ENCODE measurements around the gene TINAG. TPM values are rescaled to one million over a fixed set of nuclear protein-coding genes. Genes with fewer than 3 reads are reported as not detected.

Gene TINAG
- total RNA-seq, 4 donors from 2014 or later, result not detected

DNA sequence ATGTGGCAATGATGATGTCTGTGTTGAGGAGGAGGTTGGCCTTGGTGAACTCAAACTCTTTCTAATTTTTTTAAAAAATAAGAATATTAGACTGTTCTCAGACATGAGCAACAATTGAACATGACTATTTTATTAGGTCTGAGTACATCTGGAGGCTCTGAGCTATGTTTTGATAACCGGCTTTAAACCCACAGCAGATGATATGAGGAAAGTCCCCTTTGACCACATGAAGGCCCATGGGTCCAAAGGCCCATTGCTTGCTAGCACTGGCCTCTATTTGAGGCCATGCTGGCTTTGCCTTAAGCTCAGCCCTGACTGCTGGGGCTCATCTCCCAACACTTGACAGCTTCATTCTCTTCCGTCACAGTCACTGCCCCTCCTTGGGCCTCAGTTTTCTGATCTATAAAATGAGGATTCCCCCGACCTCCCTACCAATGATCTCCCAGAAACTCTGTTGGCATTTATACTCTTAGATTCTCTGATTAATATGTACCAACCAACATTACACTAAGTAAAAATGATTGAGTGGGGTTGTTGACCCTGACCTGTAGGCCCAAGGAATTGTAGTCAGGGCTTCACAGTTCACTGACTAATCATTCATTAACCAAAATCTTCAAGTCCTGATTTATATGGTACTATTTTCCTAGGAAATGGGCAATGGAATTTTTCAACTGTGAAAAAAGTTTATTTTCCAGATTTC is 23.9 kb upstream of the TINAG start:
- DNase-seq, result no peak
- no peaks in the 10 kb centered on the region for H3K9me3 ChIP-seq
- H3K36me3 ChIP-seq, result no peaks in the 10 kb centered on the region
- TF ChIP-seq, protein P1, sequence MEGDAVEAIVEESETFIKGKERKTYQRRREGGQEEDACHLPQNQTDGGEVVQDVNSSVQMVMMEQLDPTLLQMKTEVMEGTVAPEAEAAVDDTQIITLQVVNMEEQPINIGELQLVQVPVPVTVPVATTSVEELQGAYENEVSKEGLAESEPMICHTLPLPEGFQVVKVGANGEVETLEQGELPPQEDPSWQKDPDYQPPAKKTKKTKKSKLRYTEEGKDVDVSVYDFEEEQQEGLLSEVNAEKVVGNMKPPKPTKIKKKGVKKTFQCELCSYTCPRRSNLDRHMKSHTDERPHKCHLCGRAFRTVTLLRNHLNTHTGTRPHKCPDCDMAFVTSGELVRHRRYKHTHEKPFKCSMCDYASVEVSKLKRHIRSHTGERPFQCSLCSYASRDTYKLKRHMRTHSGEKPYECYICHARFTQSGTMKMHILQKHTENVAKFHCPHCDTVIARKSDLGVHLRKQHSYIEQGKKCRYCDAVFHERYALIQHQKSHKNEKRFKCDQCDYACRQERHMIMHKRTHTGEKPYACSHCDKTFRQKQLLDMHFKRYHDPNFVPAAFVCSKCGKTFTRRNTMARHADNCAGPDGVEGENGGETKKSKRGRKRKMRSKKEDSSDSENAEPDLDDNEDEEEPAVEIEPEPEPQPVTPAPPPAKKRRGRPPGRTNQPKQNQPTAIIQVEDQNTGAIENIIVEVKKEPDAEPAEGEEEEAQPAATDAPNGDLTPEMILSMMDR (IDR thresholded peaks at IDR 0.05), result no peak
- no peak for TF ChIP-seq POLR2A (IDR thresholded peaks at IDR 0.05)
- intact Hi-C loops (cut with DNase I), result no loop called here
- H3K4me3 ChIP-seq (replicated peaks in 1 of 3), result no peak overlapping the region
- no peak overlapping the region for H3K27ac ChIP-seq
- no peaks in the 10 kb centered on the region for H3K27me3 ChIP-seq
- 81 to 85% methylated on average over 3 of the region's 3 CpGs for WGBS, 2 donors
- no peaks in the 10 kb centered on the region for H3K4me1 ChIP-seq

DNA sequence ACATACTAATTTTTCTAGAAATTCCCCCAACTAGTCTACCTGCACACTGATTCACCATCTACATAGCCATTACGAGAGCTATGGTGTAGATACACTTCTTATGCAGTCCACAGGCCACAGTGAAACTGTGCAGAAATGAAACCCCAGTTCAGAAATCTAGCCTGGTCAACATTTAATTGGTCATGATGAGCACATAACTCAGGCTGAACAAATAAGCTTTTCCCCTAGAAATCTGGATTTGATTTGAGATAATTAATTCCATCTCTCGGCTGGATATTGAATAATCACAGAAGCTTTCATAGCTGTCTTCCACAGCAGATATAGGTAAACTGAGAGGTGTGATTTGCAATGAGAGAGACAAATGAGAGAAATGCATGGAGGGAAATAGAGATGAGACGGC is 22.6 kb upstream of the TINAG start:
- H3K4me1 ChIP-seq, result no peaks in the 10 kb centered on the region
- no peaks in the 10 kb centered on the region for H3K27me3 ChIP-seq
- no peak for TF ChIP-seq POLR2A (IDR thresholded peaks at IDR 0.05)
- TF ChIP-seq, protein P1 (IDR thresholded peaks at IDR 0.05), result no peak
- intact Hi-C loops (cut with DNase I), result no loop called here
- 82% methylated on average over 3 of the region's 3 CpGs for WGBS, 2 donors
- no peak for DNase-seq
- H3K27ac ChIP-seq, result no peak overlapping the region
- no peaks in the 10 kb centered on the region for H3K9me3 ChIP-seq
- no peaks in the 10 kb centered on the region for H3K36me3 ChIP-seq
- no peak overlapping the region for H3K4me3 ChIP-seq (replicated peaks in 1 of 3)

DNA sequence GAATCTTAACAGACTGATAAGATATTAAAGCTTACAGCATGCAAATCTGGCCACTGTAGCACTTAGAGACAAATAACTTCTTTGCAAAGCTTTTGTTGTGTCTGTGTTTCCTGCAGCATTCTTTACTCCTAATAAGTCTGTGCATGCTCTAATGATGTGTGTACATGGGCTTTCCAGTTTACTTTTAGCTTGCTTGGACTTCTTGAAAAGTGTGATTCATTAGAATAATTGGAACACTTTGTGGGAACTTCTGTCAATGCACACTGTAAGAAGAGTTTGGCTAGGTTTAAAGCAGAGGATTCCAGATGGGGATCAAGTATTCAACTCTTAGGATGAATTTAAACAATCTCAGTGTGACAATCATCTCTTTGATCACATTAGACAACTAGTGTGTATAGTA is 22.1 kb upstream of the TINAG start:
- no peaks in the 10 kb centered on the region for H3K27me3 ChIP-seq
- no peak overlapping the region for H3K27ac ChIP-seq
- no peak for DNase-seq
- no peaks in the 10 kb centered on the region for H3K36me3 ChIP-seq
- H3K4me3 ChIP-seq (replicated peaks in 1 of 3), result no peak overlapping the region
- no peak for TF ChIP-seq POLR2A (IDR thresholded peaks at IDR 0.05)
- TF ChIP-seq, protein P1 (IDR thresholded peaks at IDR 0.05), result no peak
- no peaks in the 10 kb centered on the region for H3K4me1 ChIP-seq
- intact Hi-C loops (cut with DNase I), result no loop called here
- no peaks in the 10 kb centered on the region for H3K9me3 ChIP-seq

DNA sequence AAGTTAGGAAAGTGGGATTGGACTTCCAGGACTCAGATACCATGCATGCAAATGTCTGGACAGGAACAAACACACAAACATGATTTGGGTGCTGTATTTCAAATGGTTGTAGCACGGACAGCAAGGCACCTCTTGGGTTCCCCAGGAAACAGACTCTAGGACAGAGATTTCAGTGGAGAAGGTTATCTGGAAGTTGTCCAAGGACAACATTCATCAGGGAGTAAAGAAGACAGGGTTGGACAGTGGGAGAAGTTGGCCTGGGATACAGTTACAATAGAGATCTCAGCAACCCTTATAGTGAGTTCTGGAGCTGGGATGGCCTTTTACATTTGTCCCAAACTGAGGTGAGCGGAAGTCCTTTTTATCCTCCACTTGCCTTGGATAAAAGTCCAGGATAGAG is 19.8 kb upstream of the TINAG start:
- DNase-seq, result no peak
- intact Hi-C loops (cut with DNase I), result no loop called here
- TF ChIP-seq POLR2A (IDR thresholded peaks at IDR 0.05), result no peak
- TF ChIP-seq, protein P1 (IDR thresholded peaks at IDR 0.05), result no peak
- 93 to 94% methylated on average over 2 of the region's 2 CpGs for WGBS, 2 donors
- Histone ChIP-seq H3K4me3 (replicated peaks in 1 of 3) (no peak overlapping the region), H3K27ac (no peak overlapping the region), H3K4me1 (no peaks in the 10 kb centered on the region), H3K9me3 (no peaks in the 10 kb centered on the region), H3K27me3 (no peaks in the 10 kb centered on the region), H3K36me3 (no peaks in the 10 kb centered on the region)

DNA sequence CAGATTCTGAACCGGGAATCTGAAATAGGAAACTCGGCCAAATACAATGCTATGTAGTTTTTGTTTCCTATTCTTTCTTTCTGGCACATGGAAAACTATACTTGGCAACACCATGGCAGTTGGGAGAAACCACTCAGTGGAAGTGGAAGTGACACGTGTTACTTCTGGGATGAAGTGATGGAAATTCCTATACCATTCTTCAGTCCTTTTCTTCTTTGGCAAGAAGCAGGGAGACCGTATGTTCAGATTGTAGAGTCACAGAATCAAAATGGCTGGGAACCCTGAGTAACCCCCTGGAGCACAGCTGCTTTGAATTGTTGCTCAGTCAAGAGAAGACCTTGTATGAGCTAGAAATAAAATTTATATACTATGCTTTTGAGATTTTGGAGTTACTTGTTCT is 18.8 kb upstream of the TINAG start:
- no peak for TF ChIP-seq POLR2A (IDR thresholded peaks at IDR 0.05)
- TF ChIP-seq, protein P1 (IDR thresholded peaks at IDR 0.05), result no peak
- Histone ChIP-seq H3K27me3 (no peaks in the 10 kb centered on the region), H3K4me3 (replicated peaks in 1 of 3) (no peak overlapping the region), H3K9me3 (no peaks in the 10 kb centered on the region), H3K36me3 (no peaks in the 10 kb centered on the region), H3K27ac (no peak overlapping the region), H3K4me1 (no peaks in the 10 kb centered on the region)
- no peak for DNase-seq
- WGBS, 2 donors, result 82 to 84% methylated on average over 4 of the region's 4 CpGs
- intact Hi-C loops (cut with DNase I), result no loop called here

All from thyroid gland (tissue), 4 donors.